D721Med (cell line): ENCODE measurements around the gene FBLIM1.

Source experiments
- DNase-seq: peaks from one replicate; pipeline ENCODE4 v3.0.0; 2011; ENCODE audit warnings: low spot score; ENCODE audit not compliant: insufficient read length
- FAIRE-seq: peaks from 2 replicates; lab custom pipeline; 2011; peaks lifted over from hg19 to GRCh38; lab: Jason Lieb, UNC
- CTCF ChIP-seq: IDR thresholded peaks from 2 replicates; pipeline ENCODE4 v1.5.1; 2012; ENCODE audit warnings: mild to moderate bottlenecking, control low read depth; ENCODE audit not compliant: insufficient read depth; ENCODE audit errors: missing control alignments

Gene FBLIM1

GRCh38 chr1:15788624-15789301, 30.2 kb downstream of the FBLIM1 start:
- DNase-seq = no peak
- no peak for TF ChIP-seq CTCF
- no peak for FAIRE-seq

- TF ChIP-seq CTCF = no peak
- no peak for DNase-seq
- FAIRE-seq = no peak
Measured at GRCh38 chr1:15796086-15796462, 37.5 kb downstream of the FBLIM1 start.

GRCh38 chr1:15797614-15798390, 39.2 kb downstream of the FBLIM1 start:
- DNase-seq = no peak
- no peak for FAIRE-seq
- no peak for TF ChIP-seq CTCF

- DNase-seq (no peak), FAIRE-seq (no peak)
- no peak for TF ChIP-seq CTCF
Measured at GRCh38 chr1:15799004-15799867, 40.6 kb downstream of the FBLIM1 start.

GRCh38 chr1:15799928-15800835, 41.6 kb downstream of the FBLIM1 start:
- DNase-seq (no peak), FAIRE-seq (no peak)
- TF ChIP-seq CTCF = no peak

- no peak for DNase-seq
- FAIRE-seq = no peak
- TF ChIP-seq CTCF = no peak
Measured at GRCh38 chr1:15802234-15802965, 43.8 kb downstream of the FBLIM1 start.
